Measurements from ENCODE around the gene SLC13A4.

- TF ChIP-seq CTCF (conservative IDR thresholded peaks at IDR 0.05; ENCODE audit: low read length) = no peak
- no peak for TF ChIP-seq EZH2phosphoT487 (IDR thresholded peaks at IDR 0.05; ENCODE audit: borderline replicate concordance, low read depth, low read length)
These were observed 43.3 kb downstream of the SLC13A4 start for GRCh38 chr7:135684699-135685098.

All from OCI-LY7 (cell line).